DMS79 (cell line): ENCODE data around the gene HNRNPL.
"Not testable (repeated sequence)": the region's sequence is repeated elsewhere in the genome, so short reads cannot be mapped to it uniquely, and the experiment has no call there.

Experiments used
- DNase-seq: peaks from one replicate; lab custom pipeline; 2025; lab: John Stamatoyannopoulos, UW

The HNRNPL gene

GRCh38 chr19:38829203-38829602, 20.6 kb downstream of the HNRNPL start:
- DNase-seq: not testable (repeated sequence)

- no peak for DNase-seq
Observed at GRCh38 chr19:38826856-38827551, 22.8 kb downstream of the HNRNPL start.

DNA sequence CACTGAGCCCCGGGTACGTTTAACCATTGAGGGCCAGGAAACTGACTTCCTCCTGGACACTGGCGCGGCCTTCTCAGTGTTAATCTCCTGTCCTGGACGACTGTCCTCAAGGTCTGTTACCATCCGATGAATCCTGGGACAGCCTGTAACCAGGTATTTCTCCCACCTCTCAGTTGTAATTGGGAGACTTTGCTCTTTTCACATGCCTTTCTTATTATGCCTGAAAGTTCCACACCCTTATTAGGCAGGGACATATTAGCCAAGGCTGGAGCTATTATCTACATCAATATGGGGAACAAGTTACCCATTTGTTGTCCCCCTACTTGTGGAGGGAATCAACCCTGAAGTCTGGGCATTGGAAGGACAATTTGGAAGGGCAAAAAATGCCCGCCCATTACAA, 23.9 kb downstream of the HNRNPL start:
- DNase-seq: not testable (repeated sequence)

DNA sequence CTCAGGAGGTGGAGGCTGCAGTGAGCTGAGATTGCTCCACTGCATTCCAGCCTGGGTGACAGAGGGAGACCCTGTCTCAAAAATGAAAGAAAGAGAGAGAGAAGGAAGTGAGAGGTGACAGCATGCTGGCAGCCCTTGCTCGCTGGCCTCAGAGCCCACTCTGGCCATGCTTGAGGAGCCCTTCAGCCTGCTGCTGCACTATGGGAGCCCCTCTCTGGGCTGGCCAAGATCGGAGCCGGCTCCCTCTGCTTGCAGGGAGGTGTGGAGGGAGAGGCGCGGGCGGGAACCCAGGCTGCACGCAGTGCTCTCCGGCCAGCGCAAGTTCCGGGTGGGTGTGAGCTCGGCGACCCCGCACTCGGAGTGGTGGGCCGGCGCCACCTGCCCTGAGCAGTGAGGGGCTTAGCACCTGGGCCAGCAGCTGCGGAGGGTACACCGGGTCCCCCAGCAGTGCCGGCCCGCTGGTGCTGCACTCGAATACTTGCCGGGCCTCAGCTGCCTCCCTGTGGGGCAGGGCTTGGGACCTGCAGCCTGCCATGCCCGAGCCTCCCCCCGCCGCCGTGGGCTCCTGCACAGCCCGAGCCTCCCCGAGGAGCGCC, 28.5 kb downstream of the HNRNPL start:
- DNase-seq: not testable (repeated sequence)

DNA sequence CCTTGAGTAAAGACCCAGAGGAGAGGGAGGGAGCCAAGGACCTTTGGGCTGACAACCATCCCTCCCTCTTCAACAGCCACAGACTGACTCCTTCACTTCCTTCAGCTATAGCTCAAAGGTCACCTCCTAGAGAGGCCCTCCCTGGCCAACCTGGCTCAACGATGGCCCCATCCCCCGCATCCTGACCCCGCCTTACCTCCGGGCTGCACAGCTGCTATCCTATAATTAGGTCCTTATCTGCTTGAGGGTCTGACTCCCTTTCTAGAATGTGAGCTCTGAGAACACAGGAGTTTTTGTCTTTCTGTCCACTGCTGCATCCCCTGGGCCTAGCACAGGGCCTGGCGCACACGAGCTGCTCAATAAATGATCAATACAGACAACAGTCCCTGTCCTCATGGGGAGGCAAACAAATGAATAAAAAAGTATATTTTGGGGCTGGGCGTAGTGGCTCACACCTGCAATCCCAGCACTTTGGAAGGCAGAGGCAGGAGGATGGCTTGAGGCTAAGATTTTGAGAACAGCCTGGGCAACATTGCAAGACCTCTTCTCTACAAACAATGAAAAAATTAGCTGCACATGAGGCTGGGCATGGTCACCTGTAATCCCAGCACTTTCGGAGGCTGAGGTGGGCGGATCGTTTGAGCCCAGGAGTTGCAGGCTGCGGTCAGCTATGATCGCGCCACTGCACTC, 30.4 kb downstream of the HNRNPL start:
- DNase-seq: no peak

DNA sequence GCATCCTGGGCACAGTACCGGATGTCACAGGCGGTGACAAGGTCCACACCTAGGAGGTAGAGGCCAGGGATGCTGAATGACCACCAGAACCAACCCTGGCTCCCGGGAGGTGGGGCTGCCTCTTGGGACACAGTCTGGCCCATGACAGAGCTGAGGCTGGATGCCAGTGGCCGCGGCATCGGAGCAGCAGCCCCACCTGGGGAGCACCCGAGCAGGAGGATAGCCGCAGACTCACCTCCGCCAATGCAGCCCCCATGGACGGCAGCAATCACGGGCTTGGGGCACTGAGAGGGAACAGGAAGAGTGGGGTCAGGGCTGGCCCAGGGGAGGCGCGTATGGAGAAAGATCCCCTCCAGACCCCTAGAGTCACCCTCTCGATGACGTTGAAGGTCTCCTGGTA, 32.7 kb downstream of the HNRNPL start:
- no peak for DNase-seq

GRCh38 chr19:38816131-38816750, 33.5 kb downstream of the HNRNPL start:
- DNase-seq: no peak

DNA sequence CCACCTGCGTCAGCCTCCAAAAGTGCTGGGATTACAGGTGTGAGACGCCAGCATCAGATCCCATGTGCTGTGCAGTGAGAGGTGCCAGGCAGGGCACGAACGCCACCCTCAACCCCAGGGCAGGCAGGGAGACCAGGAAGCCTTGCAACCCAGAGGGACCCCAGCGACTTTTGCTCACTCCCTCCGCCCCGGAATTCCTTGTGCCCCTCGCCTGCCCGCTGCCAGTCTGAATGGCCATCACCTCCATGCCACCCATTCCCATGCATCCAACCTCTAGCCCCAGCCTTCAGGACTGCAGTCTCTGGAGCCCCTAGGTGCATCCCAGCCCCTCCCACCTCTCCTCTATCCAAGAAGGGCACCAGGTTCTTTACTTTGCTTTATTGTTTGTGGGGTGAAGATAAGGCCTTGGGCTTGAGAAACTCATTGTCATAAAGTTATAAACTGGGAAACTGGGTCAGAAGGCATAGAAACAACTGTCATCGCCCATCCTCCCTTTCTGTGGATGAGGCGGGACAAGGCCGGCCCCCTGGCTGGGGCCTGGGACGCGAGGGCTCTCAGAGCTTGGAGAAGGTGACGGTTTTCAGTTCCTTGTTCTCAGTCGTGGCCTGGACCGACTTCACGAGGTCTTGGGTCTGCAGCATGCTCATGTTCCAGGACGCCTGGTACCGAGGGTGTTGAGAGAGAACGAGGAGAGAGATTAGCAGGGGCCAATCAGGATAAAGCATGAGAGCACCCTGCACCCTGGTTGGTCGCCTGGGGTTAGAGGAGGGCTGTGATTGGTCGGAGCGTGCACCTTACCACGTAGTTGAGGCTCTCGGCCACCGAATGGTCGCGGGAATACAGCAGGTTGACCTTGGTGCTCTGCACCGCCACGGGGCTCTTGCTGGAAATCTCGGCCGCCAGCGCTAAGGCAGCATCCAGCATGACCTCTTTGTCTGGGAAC, 34.5 kb downstream of the HNRNPL start:
- no peak for DNase-seq

DNA sequence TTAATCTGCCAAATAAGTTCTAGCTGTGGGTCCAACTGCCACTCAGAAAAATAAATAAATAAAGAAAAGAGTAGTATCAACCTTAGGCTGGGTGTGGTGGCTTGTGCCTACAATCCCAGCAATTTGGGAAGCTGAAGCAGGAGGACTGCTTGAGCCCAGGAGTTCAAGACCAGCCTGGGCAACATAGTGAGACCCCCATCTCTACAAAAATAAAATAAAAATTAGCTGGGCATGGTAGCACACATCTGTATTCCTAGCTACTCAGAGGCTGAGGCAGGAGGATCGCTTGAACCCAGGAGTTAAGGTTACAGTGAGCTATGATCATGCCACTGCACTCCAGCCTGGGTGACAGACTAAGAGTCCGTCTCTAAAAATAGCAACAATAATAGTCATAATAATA, 35.9 kb downstream of the HNRNPL start:
- not testable (repeated sequence) for DNase-seq

DNA sequence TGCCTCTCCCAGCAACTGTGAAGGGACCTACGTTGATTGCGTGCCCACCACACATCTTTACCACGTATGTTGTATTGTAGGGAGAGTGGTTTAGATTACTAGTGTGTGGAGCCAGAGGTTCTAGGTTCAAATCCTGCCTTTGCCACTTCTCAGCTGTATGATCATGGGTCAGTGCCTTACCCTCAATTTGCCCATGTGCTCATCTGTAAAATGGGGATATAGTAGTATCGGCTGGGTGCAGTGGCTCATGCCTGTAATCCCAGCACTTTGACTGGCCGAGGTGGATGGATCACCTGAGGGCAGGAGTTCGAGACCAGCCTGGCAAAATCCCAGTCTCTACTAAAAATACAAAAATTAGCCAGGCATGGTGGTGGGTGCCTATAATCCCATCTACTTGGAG, 36.5 kb downstream of the HNRNPL start:
- no peak for DNase-seq

DNA sequence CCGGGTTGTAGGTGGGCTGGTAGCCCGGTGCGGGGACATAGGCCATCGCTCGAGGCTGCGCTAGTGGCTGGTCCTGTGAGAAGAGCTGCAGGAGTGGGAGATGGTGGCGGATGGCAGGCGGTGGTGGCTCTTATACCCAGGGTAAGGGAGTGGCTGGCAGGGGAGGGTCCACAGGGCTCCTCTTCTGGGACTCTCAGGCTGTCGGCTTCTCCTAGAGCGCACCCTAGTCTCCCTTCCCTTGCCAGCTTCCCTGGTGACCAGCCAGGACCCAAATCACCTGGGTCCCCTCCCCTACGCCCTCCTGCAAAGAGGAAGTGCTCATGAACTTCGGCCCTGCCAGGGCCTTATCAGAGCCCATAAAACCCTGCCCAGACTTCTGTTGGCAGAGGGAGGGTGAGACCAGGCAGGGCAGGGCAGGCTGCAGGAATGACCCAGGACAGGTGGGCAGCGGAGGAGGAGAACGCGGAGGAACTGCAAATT, 36.9 kb downstream of the HNRNPL start, which contains the start of gene LGALS4:
Gene LGALS4, minus strand, starts transcription at position 105 of the 480 bp plus-strand sequence. Its CDS starts 59 bp downstream, at position 46.
- no peak for DNase-seq

DNA sequence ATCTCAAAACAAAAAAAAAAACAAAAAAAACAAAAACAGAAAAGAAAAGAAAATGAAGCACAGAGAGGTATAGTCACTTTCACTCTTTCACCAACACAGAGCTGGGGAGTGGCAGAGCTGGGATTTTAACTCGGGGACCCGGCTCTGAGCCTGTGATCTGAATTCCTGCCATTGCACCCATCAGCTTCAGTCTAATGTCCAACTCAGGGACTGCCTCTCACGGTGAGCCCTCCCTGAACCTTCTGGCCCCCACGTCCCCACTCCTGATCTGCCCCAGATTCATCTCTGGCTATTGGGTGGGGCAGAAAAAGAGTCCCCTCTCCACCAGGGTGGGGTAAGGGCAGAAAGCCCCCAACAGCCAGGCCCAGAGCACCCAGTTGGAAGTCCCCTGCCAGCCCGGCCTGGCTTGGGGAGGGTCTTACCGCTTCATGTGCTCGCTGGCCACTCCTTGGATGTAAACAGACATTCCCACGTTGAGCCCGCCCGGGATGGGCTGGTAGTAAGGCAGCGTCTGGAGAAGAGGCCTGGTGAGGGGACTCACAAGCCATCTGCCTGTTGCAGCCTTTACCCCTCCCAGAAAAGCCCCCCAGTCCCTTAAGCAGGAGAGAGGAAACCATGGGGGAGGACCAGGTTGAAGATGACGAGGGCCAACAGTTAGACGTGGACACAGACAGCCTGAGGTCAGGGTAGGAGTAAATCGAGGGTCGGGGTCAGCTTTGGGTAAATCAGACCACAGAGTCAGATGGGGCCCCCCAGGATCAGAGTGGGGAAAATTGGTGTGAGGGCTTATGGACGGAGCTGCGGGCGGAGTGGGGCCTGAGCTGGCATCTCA, 37.6 kb downstream of the HNRNPL start:
- DNase-seq: no peak

DNA sequence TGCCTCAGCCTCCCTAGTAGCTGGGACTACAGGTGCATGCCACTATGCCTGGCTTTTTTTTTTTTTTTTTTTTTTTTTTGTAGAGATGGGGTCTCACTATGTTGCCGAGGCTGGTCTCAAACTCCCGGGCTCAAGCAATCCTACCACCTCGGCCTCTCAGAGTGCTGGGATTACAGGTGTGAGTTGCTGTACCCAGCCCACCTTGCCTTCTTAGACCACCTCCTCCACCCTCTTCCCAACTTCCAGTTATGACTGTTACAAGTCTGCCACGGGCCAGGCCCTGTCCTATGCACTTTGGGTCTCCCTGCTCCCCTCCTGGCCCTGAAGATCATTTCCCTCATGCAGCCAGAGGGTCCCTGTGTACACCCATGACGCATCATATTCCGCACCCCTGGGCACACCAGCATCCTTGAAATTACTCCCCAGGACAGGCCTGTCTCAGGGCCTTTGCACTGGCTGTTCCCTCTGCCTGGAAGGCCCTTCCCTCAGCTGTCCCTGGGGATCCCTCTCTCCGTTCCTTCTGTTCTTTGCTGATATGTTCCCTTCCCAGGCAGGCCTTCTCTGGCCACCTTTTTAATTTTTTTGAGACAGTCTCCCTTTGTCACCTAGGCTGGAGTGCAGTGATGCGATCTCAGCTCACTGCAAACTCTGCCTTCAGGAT, 40.1 kb downstream of the HNRNPL start:
- DNase-seq: no peak

DNA sequence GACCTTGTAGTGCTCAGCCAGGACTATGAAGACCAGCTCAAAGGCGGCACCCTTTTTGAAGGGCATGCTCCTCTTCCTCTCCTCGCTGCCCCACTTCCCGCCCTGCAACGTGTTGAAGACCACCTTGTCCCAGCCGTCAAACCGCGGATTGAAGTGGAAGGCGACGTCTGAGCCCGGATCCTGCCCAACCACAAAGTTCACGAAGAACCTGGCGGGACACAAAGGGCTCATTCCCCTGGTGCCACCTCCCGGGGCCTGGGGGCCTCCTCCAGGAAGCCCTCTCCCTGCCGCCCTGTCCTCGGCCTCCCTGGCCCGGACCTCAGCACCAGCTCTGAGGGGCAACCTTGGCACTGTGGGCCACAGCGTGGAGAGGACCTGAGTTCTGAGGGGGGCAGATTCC, 41.0 kb downstream of the HNRNPL start:
- no peak for DNase-seq

GRCh38 chr19:38807374-38808098, 42.2 kb downstream of the HNRNPL start:
- DNase-seq: not testable (repeated sequence)

GRCh38 chr19:38806371-38806770, 43.4 kb downstream of the HNRNPL start:
- DNase-seq: no peak

GRCh38 chr19:38805180-38805579, 44.6 kb downstream of the HNRNPL start:
- DNase-seq: no peak

DNA sequence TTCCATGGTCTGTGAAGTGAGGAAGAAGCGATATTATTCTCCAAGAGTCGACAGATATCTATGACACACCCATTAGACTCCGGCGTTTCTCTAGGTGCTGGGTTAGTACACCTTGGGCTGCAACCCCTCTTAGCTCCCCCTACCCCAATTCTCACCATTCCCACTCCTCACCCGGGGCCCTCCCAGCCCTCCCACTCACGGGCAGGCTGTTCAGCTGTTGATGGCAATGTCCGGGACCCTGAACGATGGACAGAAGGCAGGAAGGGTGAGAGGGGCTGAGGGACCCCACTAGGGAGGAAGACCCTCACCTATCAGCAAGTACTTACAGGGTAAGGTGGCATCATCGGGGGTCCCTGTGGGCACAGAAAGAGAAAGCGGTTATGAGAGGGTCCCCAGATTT, 46.2 kb downstream of the HNRNPL start:
- DNase-seq: no peak

DNA sequence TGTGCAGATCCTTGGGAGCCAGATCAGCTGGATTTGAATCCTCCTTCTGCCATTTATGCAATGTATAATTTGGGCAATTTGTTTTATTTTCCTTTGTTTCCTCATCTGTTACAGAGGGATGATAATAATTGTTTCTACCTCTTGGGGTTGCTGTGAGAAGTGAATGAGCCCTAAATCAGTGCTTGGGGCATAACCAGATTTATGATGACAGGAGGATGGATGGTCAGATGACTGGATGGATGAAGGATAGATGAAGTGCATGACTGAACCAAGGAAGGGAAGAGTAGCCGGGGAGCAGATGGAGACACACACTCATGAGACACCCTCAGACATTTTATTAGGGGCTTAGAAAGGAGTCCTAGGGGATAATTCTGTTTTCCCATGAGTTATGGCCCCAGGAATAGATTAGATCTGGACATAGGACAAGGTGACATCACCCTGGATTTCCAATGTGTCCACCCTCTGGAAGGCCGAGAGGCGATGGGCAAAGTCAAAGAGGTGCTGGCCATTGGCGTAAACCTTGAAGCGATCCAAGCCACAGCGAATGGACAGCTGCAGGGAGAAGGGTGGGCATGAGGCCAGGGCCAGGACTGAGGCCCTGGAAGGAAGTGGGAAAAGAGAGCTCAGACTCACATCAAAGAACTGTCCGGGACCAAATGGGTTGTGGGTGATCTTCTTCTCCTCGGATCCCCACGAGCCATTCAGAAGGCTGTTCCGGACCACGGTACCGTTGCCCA, 48.3 kb downstream of the HNRNPL start:
- no peak for DNase-seq
